HEK293 (cell line): ENCODE data around the gene PEPD.

Experiments
- ATF2 ChIP-seq: fragments of 450-650 bp; formaldehyde crosslinking; IDR thresholded peaks from 2 replicates; pipeline ENCODE4 v1.5.1; 2016; ENCODE audit warnings: missing biosample characterization, missing genetic modification characterization, low read depth
- GFI1B ChIP-seq: fragments of 450-650 bp; formaldehyde crosslinking; IDR thresholded peaks from 2 replicates; pipeline ENCODE4 v1.5.1; 2016; ENCODE audit warnings: missing biosample characterization, missing genetic modification characterization
- GLI4 ChIP-seq: fragments of 450-650 bp; formaldehyde crosslinking; IDR thresholded peaks from 2 replicates; pipeline ENCODE4 v1.5.1; 2016; ENCODE audit warnings: missing biosample characterization, missing genetic modification characterization
- KLF16 ChIP-seq: fragments of 450-650 bp; formaldehyde crosslinking; IDR thresholded peaks from 2 replicates; pipeline ENCODE4 v1.5.1; 2017; ENCODE audit warnings: missing biosample characterization, missing genetic modification characterization
- KLF8 ChIP-seq: fragments of 450-650 bp; formaldehyde crosslinking; IDR thresholded peaks from 2 replicates; pipeline ENCODE4 v1.5.1; 2016; ENCODE audit warnings: missing biosample characterization, missing genetic modification characterization
- REPIN1 ChIP-seq: fragments of 450-650 bp; formaldehyde crosslinking; IDR thresholded peaks from 2 replicates; pipeline ENCODE4 v1.5.1; 2017; ENCODE audit warnings: missing biosample characterization, missing genetic modification characterization, low read depth
- SALL2 ChIP-seq: fragments of 450-650 bp; formaldehyde crosslinking; IDR thresholded peaks from 2 replicates; pipeline ENCODE4 v1.5.0; 2017; ENCODE audit warnings: missing biosample characterization, mild to moderate bottlenecking, missing genetic modification characterization, borderline replicate concordance
- YY1 ChIP-seq: fragments of 450-650 bp; formaldehyde crosslinking; IDR thresholded peaks from 2 replicates; pipeline ENCODE4 v1.5.1; 2018; ENCODE audit warnings: missing biosample characterization, missing genetic modification characterization
- YY2 ChIP-seq: fragments of 450-650 bp; formaldehyde crosslinking; IDR thresholded peaks from 2 replicates; pipeline ENCODE4 v1.5.1; 2016; ENCODE audit warnings: missing biosample characterization, missing genetic modification characterization
- ZBTB21 ChIP-seq: fragments of 450-650 bp; formaldehyde crosslinking; IDR thresholded peaks from 2 replicates; pipeline ENCODE4 v1.5.1; 2017; ENCODE audit warnings: missing biosample characterization, missing genetic modification characterization
- ZBTB7A ChIP-seq: fragments of 450-650 bp; formaldehyde crosslinking; IDR thresholded peaks from 2 replicates; pipeline ENCODE4 v1.5.1; 2016; ENCODE audit warnings: low read depth, missing biosample characterization, missing genetic modification characterization
- ZNF133 ChIP-seq: fragments of 450-650 bp; formaldehyde crosslinking; IDR thresholded peaks from 2 replicates; pipeline ENCODE4 v1.5.1; 2016; ENCODE audit warnings: missing biosample characterization, missing genetic modification characterization
- ZNF169 ChIP-seq: fragments of 450-650 bp; formaldehyde crosslinking; IDR thresholded peaks from 2 replicates; pipeline ENCODE4 v1.5.1; 2016; ENCODE audit warnings: missing biosample characterization, missing genetic modification characterization
- ZNF174 ChIP-seq: fragments of 450-650 bp; formaldehyde crosslinking; IDR thresholded peaks from 2 replicates; pipeline ENCODE4 v1.5.0; 2017; ENCODE audit warnings: missing biosample characterization, mild to moderate bottlenecking, missing genetic modification characterization
- ZNF184 ChIP-seq: fragments of 450-650 bp; IDR thresholded peaks from 2 replicates; pipeline ENCODE4 v1.5.1; 2018; ENCODE audit warnings: missing biosample characterization, mild to moderate bottlenecking, missing genetic modification characterization
- ZNF274 ChIP-seq, 2 experiments: fragments of 200-500 bp in 1 of 2; fragments of 450-650 bp in 1 of 2; sonication (Bioruptor generic) in 1 of 2; formaldehyde crosslinking in 1 of 2; IDR thresholded peaks; 2 replicates each; pipeline versions ENCODE4 v1.5.1 to v1.6.1; 2014 to 2016; ENCODE audit warnings: borderline replicate concordance in 1 of 2, inconsistent platforms in 1 of 2, low read length in 1 of 2, missing biosample characterization in 1 of 2, missing genetic modification characterization in 1 of 2
- ZNF311 ChIP-seq: fragments of 450-650 bp; formaldehyde crosslinking; IDR thresholded peaks from 2 replicates; pipeline ENCODE4 v1.5.1; 2017; ENCODE audit warnings: missing biosample characterization, missing genetic modification characterization, borderline replicate concordance
- ZNF341 ChIP-seq: fragments of 450-650 bp; formaldehyde crosslinking; IDR thresholded peaks from 2 replicates; pipeline ENCODE4; 2016; ENCODE audit warnings: low read depth, missing biosample characterization, missing genetic modification characterization
- ZNF354C ChIP-seq: fragments of 450-650 bp; formaldehyde crosslinking; IDR thresholded peaks from 2 replicates; pipeline ENCODE4 v1.5.1; 2016; ENCODE audit warnings: missing biosample characterization, missing genetic modification characterization, low read depth, borderline replicate concordance
- ZNF362 ChIP-seq: fragments of 450-650 bp; formaldehyde crosslinking; IDR thresholded peaks from 2 replicates; pipeline ENCODE4 v1.5.1; 2016; ENCODE audit warnings: missing biosample characterization, missing genetic modification characterization
- ZNF366 ChIP-seq: fragments of 450-650 bp; formaldehyde crosslinking; conservative IDR thresholded peaks from 2 replicates; pipeline ENCODE4 v1.5.1; 2016; ENCODE audit warnings: missing biosample characterization, missing genetic modification characterization
- ZNF37A ChIP-seq: fragments of 450-650 bp; IDR thresholded peaks from 2 replicates; pipeline ENCODE4 v1.5.1; 2018; ENCODE audit warnings: missing biosample characterization, missing genetic modification characterization
- ZNF426 ChIP-seq: fragments of 450-650 bp; formaldehyde crosslinking; IDR thresholded peaks from 2 replicates; pipeline ENCODE4 v1.5.1; 2017; ENCODE audit warnings: missing biosample characterization, missing genetic modification characterization, mild to moderate bottlenecking, inconsistent platforms, moderate library complexity
- ZNF521 ChIP-seq: fragments of 450-650 bp; formaldehyde crosslinking; IDR thresholded peaks from 2 replicates; pipeline ENCODE4 v1.5.1; 2017; ENCODE audit warnings: missing biosample characterization, mild to moderate bottlenecking, missing genetic modification characterization
- ZNF558 ChIP-seq: fragments of 450-650 bp; formaldehyde crosslinking; IDR thresholded peaks from 2 replicates; pipeline ENCODE4 v1.5.1; 2016; ENCODE audit warnings: missing biosample characterization, missing genetic modification characterization
- ZNF600 ChIP-seq: fragments of 450-650 bp; formaldehyde crosslinking; IDR thresholded peaks from 2 replicates; pipeline ENCODE4 v1.5.1; 2016; ENCODE audit warnings: missing biosample characterization, missing genetic modification characterization
- ZNF629 ChIP-seq: fragments of 450-650 bp; formaldehyde crosslinking; IDR thresholded peaks from 2 replicates; pipeline ENCODE4 v1.5.1; 2017; ENCODE audit warnings: missing biosample characterization, missing genetic modification characterization
- ZNF639 ChIP-seq: fragments of 450-650 bp; formaldehyde crosslinking; IDR thresholded peaks from 2 replicates; pipeline ENCODE4 v1.5.1; 2016; ENCODE audit warnings: missing biosample characterization, missing genetic modification characterization
- ZNF664 ChIP-seq: fragments of 450-650 bp; formaldehyde crosslinking; IDR thresholded peaks from 2 replicates; pipeline ENCODE4 v1.5.1; 2016; ENCODE audit warnings: missing biosample characterization, missing genetic modification characterization
- ZNF701 ChIP-seq: fragments of 450-650 bp; formaldehyde crosslinking; IDR thresholded peaks from 2 replicates; pipeline ENCODE4 v1.5.1; 2016; ENCODE audit warnings: missing biosample characterization, missing genetic modification characterization
- ZNF776 ChIP-seq: fragments of 450-650 bp; formaldehyde crosslinking; IDR thresholded peaks from 2 replicates; pipeline ENCODE4 v1.5.0; 2017; ENCODE audit warnings: missing biosample characterization, missing genetic modification characterization, borderline replicate concordance
- ZNF830 ChIP-seq: fragments of 450-650 bp; IDR thresholded peaks from 2 replicates; pipeline ENCODE4 v1.5.0; 2018; ENCODE audit warnings: missing biosample characterization, missing genetic modification characterization, low read depth, mild to moderate bottlenecking, moderate library complexity
- ZSCAN16 ChIP-seq: fragments of 450-650 bp; formaldehyde crosslinking; IDR thresholded peaks from 2 replicates; pipeline ENCODE4 v1.5.1; 2016; ENCODE audit warnings: missing biosample characterization, missing genetic modification characterization
- ZSCAN30 ChIP-seq: fragments of 450-650 bp; IDR thresholded peaks from 2 replicates; pipeline ENCODE4 v1.5.1; 2018; ENCODE audit warnings: missing biosample characterization, mild to moderate bottlenecking, missing genetic modification characterization, moderate library complexity
- TF ChIP-seq, protein P1 (sequence below): fragments of 450-650 bp; formaldehyde crosslinking; conservative IDR thresholded peaks from 2 replicates; pipeline ENCODE4 v1.5.1; 2016; ENCODE audit warnings: low read depth, missing biosample characterization, missing genetic modification characterization

Gene PEPD

DNA sequence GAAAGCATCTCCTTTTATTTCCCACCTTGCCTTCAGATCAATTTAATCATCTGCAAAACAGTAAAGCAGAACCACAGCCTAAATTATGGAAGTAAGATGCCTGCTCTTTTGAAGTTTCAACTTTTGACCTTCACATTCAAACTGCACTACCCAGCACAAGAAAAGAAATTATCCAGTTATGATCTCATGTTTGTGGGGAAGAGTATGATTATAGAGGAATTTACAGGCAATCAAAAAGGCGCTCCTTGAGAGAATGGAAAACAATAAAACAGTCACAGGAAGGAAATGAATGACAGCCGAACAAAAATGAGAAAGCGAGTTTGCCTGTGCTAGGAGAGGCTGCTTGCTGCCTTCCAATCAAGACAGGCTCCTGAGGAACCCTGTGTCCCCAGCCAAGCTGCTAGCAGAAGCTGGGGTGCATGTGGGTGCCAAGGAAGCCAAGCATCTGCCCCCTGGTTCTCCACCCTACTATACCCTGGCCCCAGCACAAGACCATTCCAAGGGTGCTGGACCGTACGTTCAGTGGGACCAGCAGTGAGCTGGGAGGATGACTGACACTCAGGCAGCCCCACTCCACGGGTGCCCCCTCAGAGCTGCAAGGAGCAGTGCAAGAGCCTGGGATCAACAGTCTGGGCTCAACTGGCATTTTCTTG, 47.8 kb downstream of the PEPD start (continued):
- TF ChIP-seq ZNF600 (tag by site-specific recombination), result no peak
- TF ChIP-seq ZNF169, result no peak
- TF ChIP-seq, protein P1, sequence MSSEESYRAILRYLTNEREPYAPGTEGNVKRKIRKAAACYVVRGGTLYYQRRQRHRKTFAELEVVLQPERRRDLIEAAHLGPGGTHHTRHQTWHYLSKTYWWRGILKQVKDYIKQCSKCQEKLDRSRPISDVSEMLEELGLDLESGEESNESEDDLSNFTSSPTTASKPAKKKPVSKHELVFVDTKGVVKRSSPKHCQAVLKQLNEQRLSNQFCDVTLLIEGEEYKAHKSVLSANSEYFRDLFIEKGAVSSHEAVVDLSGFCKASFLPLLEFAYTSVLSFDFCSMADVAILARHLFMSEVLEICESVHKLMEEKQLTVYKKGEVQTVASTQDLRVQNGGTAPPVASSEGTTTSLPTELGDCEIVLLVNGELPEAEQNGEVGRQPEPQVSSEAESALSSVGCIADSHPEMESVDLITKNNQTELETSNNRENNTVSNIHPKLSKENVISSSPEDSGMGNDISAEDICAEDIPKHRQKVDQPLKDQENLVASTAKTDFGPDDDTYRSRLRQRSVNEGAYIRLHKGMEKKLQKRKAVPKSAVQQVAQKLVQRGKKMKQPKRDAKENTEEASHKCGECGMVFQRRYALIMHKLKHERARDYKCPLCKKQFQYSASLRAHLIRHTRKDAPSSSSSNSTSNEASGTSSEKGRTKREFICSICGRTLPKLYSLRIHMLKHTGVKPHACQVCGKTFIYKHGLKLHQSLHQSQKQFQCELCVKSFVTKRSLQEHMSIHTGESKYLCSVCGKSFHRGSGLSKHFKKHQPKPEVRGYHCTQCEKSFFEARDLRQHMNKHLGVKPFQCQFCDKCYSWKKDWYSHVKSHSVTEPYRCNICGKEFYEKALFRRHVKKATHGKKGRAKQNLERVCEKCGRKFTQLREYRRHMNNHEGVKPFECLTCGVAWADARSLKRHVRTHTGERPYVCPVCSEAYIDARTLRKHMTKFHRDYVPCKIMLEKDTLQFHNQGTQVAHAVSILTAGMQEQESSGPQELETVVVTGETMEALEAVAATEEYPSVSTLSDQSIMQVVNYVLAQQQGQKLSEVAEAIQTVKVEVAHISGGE, result no peak
- TF ChIP-seq ZNF274 (IDR thresholded peaks at IDR 0.05; ENCODE audit: low read length), result no peak
- TF ChIP-seq ZNF274 (tag by site-specific recombination; IDR thresholded peaks at IDR 0.05; ENCODE audit: borderline replicate concordance), result no peak
- no peak for TF ChIP-seq GFI1B
- TF ChIP-seq ZNF362 (tag by site-specific recombination), result no peak
- TF ChIP-seq ZNF639 (tag by site-specific recombination), result peak; percentile 75
- TF ChIP-seq YY2 (tag by site-specific recombination), result no peak
- TF ChIP-seq ZBTB7A, result no peak
- TF ChIP-seq ZSCAN30 (tag by site-specific recombination), result no peak
- no peak for TF ChIP-seq YY1
- TF ChIP-seq ZNF174 (tag by site-specific recombination), result no peak
- no peak for TF ChIP-seq KLF16 (tag by site-specific recombination)
- TF ChIP-seq ZNF664 (tag by site-specific recombination), result no peak
- peak; percentile 79 for TF ChIP-seq ZBTB21 (tag by site-specific recombination)
- TF ChIP-seq ZNF701, result no peak
- peak; percentile 84 for TF ChIP-seq ZNF366 (tag by site-specific recombination)
- no peak for TF ChIP-seq ZNF37A (tag by site-specific recombination)
- TF ChIP-seq ZNF521 (tag by site-specific recombination), result no peak
- TF ChIP-seq ZNF776 (tag by site-specific recombination), result no peak
- no peak for TF ChIP-seq REPIN1 (tag by site-specific recombination)
- TF ChIP-seq ATF2 (tag by site-specific recombination), result peak; percentile 47
- no peak for TF ChIP-seq ZNF830 (tag by site-specific recombination)
- 0 out of 2 replicates have a peak, but pooled peaks have one; percentile 31 for TF ChIP-seq ZNF558 (tag by site-specific recombination)
- TF ChIP-seq ZNF629 (tag by site-specific recombination), result peak; percentile 14; the same call in 1 of the 2 replicates
- TF ChIP-seq ZNF341 (tag by site-specific recombination), result no peak
- peak; percentile 12; the same call in 1 of the 2 replicates for TF ChIP-seq ZNF184 (tag by site-specific recombination)
- no peak for TF ChIP-seq ZNF133 (tag by site-specific recombination)
- TF ChIP-seq ZNF311 (tag by site-specific recombination), result no peak
- no peak for TF ChIP-seq GLI4 (tag by site-specific recombination)
- no peak for TF ChIP-seq ZNF354C (tag by site-specific recombination)
- TF ChIP-seq ZNF426 (tag by site-specific recombination), result no peak
- TF ChIP-seq KLF8 (tag by site-specific recombination), result 0 out of 2 replicates have a peak, but pooled peaks have one; percentile 8
- TF ChIP-seq SALL2, result no peak
- no peak for TF ChIP-seq ZSCAN16 (tag by site-specific recombination)
